ENCODE data around the gene EFNA1.

The EFNA1 gene

GRCh38 chr1:155127105-155127966 is at the start of gene EFNA1:
Gene EFNA1 (plus strand): TSS chr1:155127876. CDS start chr1:155127978, 102 bp downstream.
- peak; percentile 77 for DNase-seq (ENCODE audit: low spot score)

GRCh38 chr1:155078469-155079209 is 49.0 kb upstream of the EFNA1 start, which contains the start of gene EFNA3:
Gene EFNA3 (plus strand): TSS chr1:155078837. CDS start chr1:155078942, 105 bp downstream.
- peak; percentile 74 for DNase-seq (ENCODE audit: low spot score)

- DNase-seq (ENCODE audit: low spot score) = no peak
Observed at GRCh38 chr1:155079210-155079486, 48.5 kb upstream of the EFNA1 start.

GRCh38 chr1:155079487-155080311 is 48.0 kb upstream of the EFNA1 start:
- no peak for DNase-seq (ENCODE audit: low spot score)

- DNase-seq (ENCODE audit: low spot score) = no peak
Observed at GRCh38 chr1:155080312-155081228, 47.1 kb upstream of the EFNA1 start.

- no peak for DNase-seq (ENCODE audit: low spot score)
Observed at GRCh38 chr1:155081472-155082300, 46.0 kb upstream of the EFNA1 start.

- DNase-seq (ENCODE audit: low spot score) = no peak
Observed at GRCh38 chr1:155082301-155083051, 45.2 kb upstream of the EFNA1 start.

- DNase-seq (ENCODE audit: low spot score) = no peak
Observed at GRCh38 chr1:155083052-155083541, 44.6 kb upstream of the EFNA1 start.

- no peak for DNase-seq (ENCODE audit: low spot score)
Observed at GRCh38 chr1:155083865-155084721, 43.6 kb upstream of the EFNA1 start.

- DNase-seq (ENCODE audit: low spot score) = peak; percentile 97
Observed at GRCh38 chr1:155084722-155085503, 42.8 kb upstream of the EFNA1 start.

GRCh38 chr1:155085504-155086127 is 42.1 kb upstream of the EFNA1 start:
- peak; percentile 57 for DNase-seq (ENCODE audit: low spot score)

GRCh38 chr1:155086128-155086741 is 41.4 kb upstream of the EFNA1 start:
- DNase-seq (ENCODE audit: low spot score) = peak; percentile 81

- DNase-seq (ENCODE audit: low spot score) = no peak
Observed at GRCh38 chr1:155086856-155087535, 40.7 kb upstream of the EFNA1 start.

GRCh38 chr1:155091071-155092051 is 36.3 kb upstream of the EFNA1 start:
- peak; percentile 71 for DNase-seq (ENCODE audit: low spot score)

- no peak for DNase-seq (ENCODE audit: low spot score)
Observed at GRCh38 chr1:155092131-155092530, 35.5 kb upstream of the EFNA1 start.

Data from COLO829 (cell line).